ENCODE data around the gene AUTS2.
A peak's percentile ranks its signal among the peaks of the same experiment; 100 is the strongest.

AUTS2 gene

DNA sequence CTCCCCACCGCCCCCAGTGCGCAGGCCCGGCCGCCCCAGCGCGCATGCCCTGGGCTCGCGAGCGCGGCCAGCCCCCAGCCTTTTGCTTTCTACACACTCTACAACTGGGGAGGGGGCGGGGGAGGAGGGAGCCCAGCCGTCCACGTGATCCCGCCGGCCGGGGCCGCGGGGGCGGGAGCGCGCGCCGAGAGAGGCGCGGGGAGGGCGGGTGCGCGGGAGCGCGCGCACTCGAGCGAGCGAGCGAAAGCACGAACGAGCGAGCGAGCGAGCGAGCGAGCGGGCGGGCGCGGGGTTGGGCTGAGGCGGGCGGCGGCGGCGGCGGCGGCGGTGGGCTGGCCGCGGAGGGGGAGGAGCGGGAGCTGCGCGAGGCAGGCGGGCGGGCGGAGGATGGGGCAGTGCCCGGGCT, at the start of gene AUTS2:
Gene AUTS2 (plus strand): TSS at position 395 of the 406 bp plus-strand sequence. CDS start 1,179 bp downstream, outside the sequence.
- peak within 1 kb of the TSS; percentile 36 for H3K4me3 ChIP-seq (ENCODE audit: severe bottlenecking)
- no peak within 1 kb of the TSS for H3K27ac ChIP-seq (ENCODE audit: poor library complexity, severe bottlenecking)
- no peaks in the 10 kb centered on the region for H3K36me3 ChIP-seq (ENCODE audit: low read depth)
- H3K9me3 ChIP-seq (ENCODE audit: severe bottlenecking), result peaks cover 2% of the 10 kb centered on the region
- ATAC-seq (ENCODE audit: low read depth), result peak; percentile 55
- H3K4me1 ChIP-seq (ENCODE audit: insufficient read depth, poor library complexity, severe bottlenecking), result no peaks in the 10 kb centered on the region
- no peak for DNase-seq (ENCODE audit: low spot score)
- TF ChIP-seq, protein P1, sequence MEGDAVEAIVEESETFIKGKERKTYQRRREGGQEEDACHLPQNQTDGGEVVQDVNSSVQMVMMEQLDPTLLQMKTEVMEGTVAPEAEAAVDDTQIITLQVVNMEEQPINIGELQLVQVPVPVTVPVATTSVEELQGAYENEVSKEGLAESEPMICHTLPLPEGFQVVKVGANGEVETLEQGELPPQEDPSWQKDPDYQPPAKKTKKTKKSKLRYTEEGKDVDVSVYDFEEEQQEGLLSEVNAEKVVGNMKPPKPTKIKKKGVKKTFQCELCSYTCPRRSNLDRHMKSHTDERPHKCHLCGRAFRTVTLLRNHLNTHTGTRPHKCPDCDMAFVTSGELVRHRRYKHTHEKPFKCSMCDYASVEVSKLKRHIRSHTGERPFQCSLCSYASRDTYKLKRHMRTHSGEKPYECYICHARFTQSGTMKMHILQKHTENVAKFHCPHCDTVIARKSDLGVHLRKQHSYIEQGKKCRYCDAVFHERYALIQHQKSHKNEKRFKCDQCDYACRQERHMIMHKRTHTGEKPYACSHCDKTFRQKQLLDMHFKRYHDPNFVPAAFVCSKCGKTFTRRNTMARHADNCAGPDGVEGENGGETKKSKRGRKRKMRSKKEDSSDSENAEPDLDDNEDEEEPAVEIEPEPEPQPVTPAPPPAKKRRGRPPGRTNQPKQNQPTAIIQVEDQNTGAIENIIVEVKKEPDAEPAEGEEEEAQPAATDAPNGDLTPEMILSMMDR (IDR thresholded peaks at IDR 0.05; ENCODE audit: poor library complexity, severe bottlenecking), result no peak
- peaks cover 62% of the 10 kb centered on the region for H3K27me3 ChIP-seq (ENCODE audit: insufficient read depth, poor library complexity, severe bottlenecking)

DNA sequence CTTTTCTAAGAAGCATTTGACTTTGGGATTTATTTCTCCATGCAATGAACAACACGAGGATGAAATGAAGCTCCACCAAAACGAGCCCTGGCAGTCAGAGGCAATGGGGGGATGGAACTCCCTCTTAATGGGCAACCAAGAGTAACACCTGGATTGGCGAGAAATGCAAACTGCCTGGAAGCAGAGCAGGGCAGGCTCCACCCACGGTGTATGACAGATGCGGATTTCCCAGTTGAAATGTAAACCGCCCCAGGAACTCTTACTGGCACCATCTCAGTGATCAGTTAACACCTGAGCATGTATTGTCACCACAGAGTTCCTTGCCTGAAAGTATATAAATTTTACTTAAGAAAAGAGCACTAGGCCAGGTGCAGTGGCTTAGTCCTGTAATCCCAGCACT, 47.3 kb upstream of the AUTS2 start:
- Histone ChIP-seq H3K4me3 (ENCODE audit: severe bottlenecking) (no peak overlapping the region), H3K27ac (ENCODE audit: poor library complexity, severe bottlenecking) (no peak overlapping the region), H3K27me3 (ENCODE audit: insufficient read depth, poor library complexity, severe bottlenecking) (no peaks in the 10 kb centered on the region), H3K9me3 (ENCODE audit: severe bottlenecking) (no peaks in the 10 kb centered on the region), H3K4me1 (ENCODE audit: insufficient read depth, poor library complexity, severe bottlenecking) (no peaks in the 10 kb centered on the region), H3K36me3 (ENCODE audit: low read depth) (no peaks in the 10 kb centered on the region)
- TF ChIP-seq, protein P1 (IDR thresholded peaks at IDR 0.05; ENCODE audit: poor library complexity, severe bottlenecking), result no peak
- no peak for DNase-seq (ENCODE audit: low spot score)
- ATAC-seq (ENCODE audit: low read depth), result no peak

- DNase-seq (ENCODE audit: low spot score) (no peak), ATAC-seq (ENCODE audit: low read depth) (no peak)
- Histone ChIP-seq H3K36me3 (ENCODE audit: low read depth) (no peaks in the 10 kb centered on the region), H3K27me3 (ENCODE audit: insufficient read depth, poor library complexity, severe bottlenecking) (no peaks in the 10 kb centered on the region), H3K4me1 (ENCODE audit: insufficient read depth, poor library complexity, severe bottlenecking) (no peaks in the 10 kb centered on the region), H3K9me3 (ENCODE audit: severe bottlenecking) (no peaks in the 10 kb centered on the region), H3K27ac (ENCODE audit: poor library complexity, severe bottlenecking) (no peak overlapping the region), H3K4me3 (ENCODE audit: severe bottlenecking) (no peak overlapping the region)
- TF ChIP-seq, protein P1 (IDR thresholded peaks at IDR 0.05; ENCODE audit: poor library complexity, severe bottlenecking), result no peak
Measured at GRCh38 chr7:69553190-69553589, 45.1 kb upstream of the AUTS2 start.

DNA sequence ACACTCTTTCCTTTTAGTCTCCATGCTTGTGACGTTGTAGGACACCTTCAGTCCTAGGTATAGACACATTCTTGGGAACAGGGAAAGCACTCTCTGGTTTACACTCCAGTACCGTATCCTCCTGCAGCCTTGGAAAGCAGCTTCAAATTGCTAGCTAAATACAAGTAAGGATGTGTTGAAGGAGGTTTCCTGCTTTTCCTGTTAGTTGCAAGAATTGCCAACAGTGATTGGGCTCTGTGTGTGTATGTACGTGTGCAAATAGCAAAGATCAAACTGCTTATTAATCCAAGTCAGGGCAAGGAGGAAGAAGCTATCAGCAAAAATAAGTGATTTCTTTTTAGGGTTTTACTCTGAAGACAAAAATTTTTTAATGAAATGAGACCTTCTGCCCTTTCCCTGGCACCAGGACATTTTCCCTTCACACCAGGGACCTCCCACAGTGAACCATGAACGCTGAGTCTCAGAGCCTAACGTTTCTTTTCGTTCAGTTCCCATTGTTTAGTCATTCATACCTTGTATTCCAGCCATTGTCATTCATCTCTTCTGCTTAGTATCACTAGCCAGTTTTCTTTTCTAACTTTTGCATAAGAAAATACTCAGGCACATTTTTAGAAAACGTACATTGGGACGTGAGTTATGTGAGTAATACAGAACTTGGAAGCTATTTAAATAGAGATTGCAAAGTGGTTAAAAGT, 36.9 kb upstream of the AUTS2 start:
- TF ChIP-seq, protein P1 (IDR thresholded peaks at IDR 0.05; ENCODE audit: poor library complexity, severe bottlenecking), result no peak
- Histone ChIP-seq H3K9me3 (ENCODE audit: severe bottlenecking) (no peaks in the 10 kb centered on the region), H3K4me3 (ENCODE audit: severe bottlenecking) (no peak overlapping the region), H3K36me3 (ENCODE audit: low read depth) (no peaks in the 10 kb centered on the region), H3K4me1 (ENCODE audit: insufficient read depth, poor library complexity, severe bottlenecking) (no peaks in the 10 kb centered on the region), H3K27me3 (ENCODE audit: insufficient read depth, poor library complexity, severe bottlenecking) (no peaks in the 10 kb centered on the region), H3K27ac (ENCODE audit: poor library complexity, severe bottlenecking) (no peak overlapping the region)
- ATAC-seq (ENCODE audit: low read depth), result no peak
- no peak for DNase-seq (ENCODE audit: low spot score)
